Endodermal cell (in vitro differentiated cells): ENCODE results near the gene DNAAF1. TPM values are rescaled to one million over a fixed set of nuclear protein-coding genes. Genes with fewer than 3 reads are reported as not detected.

Experiments
- DNase-seq: peaks from one replicate; pipeline ENCODE4 v3.0.0-alpha.2; 2017
- H3K27ac ChIP-seq: 2 replicates; pipeline ENCODE4 v1.5.1; 2013; ENCODE audit warnings: mild to moderate bottlenecking, low read depth, low read length, moderate library complexity
- H3K27me3 ChIP-seq: 2 replicates; pipeline ENCODE4 v1.6.1; 2013; ENCODE audit warnings: mild to moderate bottlenecking, low read length, moderate library complexity; ENCODE audit not compliant: insufficient read depth, control insufficient read depth, poor library complexity, severe bottlenecking
- H3K36me3 ChIP-seq: 2 replicates; pipeline ENCODE4 v1.7.0; 2013; ENCODE audit warnings: mild to moderate bottlenecking, low read length, moderate library complexity; ENCODE audit not compliant: control insufficient read depth, insufficient read depth
- H3K4me1 ChIP-seq: one replicate; pipeline ENCODE4 v1.7.0; 2013; ENCODE audit warnings: low read length; ENCODE audit not compliant: control insufficient read depth, insufficient read depth
- H3K4me3 ChIP-seq: 2 replicates; pipeline ENCODE4 v1.5.1; 2013; ENCODE audit warnings: mild to moderate bottlenecking, low read length, moderate library complexity
- H3K9ac ChIP-seq: 2 replicates; pipeline ENCODE4 v1.6.1; 2013; ENCODE audit warnings: mild to moderate bottlenecking, low read length, moderate library complexity; ENCODE audit not compliant: poor library complexity, severe bottlenecking; ENCODE audit errors: extremely low read depth
- H3K9me3 ChIP-seq: 2 replicates; pipeline ENCODE4 v1.6.1; 2013; ENCODE audit warnings: mild to moderate bottlenecking, low read length, moderate library complexity; ENCODE audit not compliant: control insufficient read depth
- H3K27ac Mint-ChIP-seq: 2 replicates; pipeline ENCODE4 v1.8.0; 2020; ENCODE audit warnings: mixed read lengths
- H3K27me3 Mint-ChIP-seq: 2 replicates; pipeline ENCODE4 v1.8.0; 2021; ENCODE audit warnings: mild to moderate bottlenecking, mixed read lengths; ENCODE audit not compliant: insufficient read depth
- H3K36me3 Mint-ChIP-seq: 2 replicates; pipeline ENCODE4 v1.8.0; 2020; ENCODE audit warnings: low read depth, mixed read lengths
- H3K4me1 Mint-ChIP-seq: 2 replicates; pipeline ENCODE4 v1.8.0; 2020; ENCODE audit warnings: mixed read lengths
- H3K4me3 Mint-ChIP-seq: 2 replicates; pipeline ENCODE4 v1.8.0; 2020; ENCODE audit warnings: mild to moderate bottlenecking, moderate library complexity, mixed read lengths
- H3K9me3 Mint-ChIP-seq: 2 replicates; pipeline ENCODE4 v1.8.0; 2020; ENCODE audit warnings: mild to moderate bottlenecking, mixed read lengths
- CTCF ChIP-seq: fragments of 200-600 bp; sonication (generic); conservative IDR thresholded peaks from 2 replicates; pipeline ENCODE4 v1.5.0; 2021; ENCODE audit warnings: antibody characterized with exemption, mild to moderate bottlenecking
- WGBS, 2 experiments: methylation state at CpG; one replicate each; pipeline versions ENCODE4 v1.1.5 to v1.1.7; 2013; ENCODE audit warnings: missing lambda C conversion rate in 2 of 2, mixed read lengths in 1 of 2; ENCODE audit not compliant: insufficient coverage in 1 of 2, insufficient read length in 1 of 2; 5-methylcytosine and 5-hydroxymethylcytosine counted together
- total RNA-seq, 2 donors: library from RNA; stranded (reverse); fragmentation: NEBNext Ultra II Directional in 1 of 2; extraction: Animal tissue kit (Norgen Biotek cat#: 25700) in 1 of 2; gene quantifications; 2 replicates in 1 of 2; 3 replicates in 1 of 2; pipeline ENCODE4 v1.2.1, GENCODE V29; 2021

Gene DNAAF1
- total RNA-seq, 2 donors from 2014 or later = 0.59 to 0.66 TPM

DNA sequence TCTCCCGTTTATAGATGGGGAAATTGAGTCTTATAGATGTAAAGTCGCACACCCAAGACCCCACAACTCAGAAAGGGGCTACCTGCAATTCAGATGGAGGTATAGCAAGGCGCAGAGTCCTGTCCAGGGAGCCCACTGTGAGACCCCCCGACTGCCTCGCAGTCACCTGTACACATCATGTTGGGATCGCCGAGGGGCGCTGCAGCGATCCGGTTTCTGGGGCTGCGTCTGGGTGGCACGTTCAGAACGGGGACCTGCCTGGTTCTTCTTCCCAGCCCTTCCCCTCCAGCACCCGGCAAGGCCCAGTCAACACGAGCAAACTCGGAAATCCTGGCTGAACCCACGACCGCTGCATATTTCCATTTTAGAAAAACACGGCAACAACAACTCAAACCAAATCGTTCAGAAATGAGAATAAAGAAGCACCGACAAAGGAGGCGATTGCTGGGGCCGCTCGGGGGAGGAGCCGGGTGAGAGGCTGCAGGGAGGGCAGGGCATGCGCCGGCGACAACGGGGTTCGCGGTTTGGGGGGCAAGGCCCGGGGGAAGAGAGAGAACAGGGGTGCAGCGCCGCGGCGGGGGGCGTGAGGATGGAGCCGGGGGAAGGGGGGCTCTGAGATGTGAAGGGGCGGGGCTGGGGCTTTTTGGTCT lies 774 bp upstream of the DNAAF1 start:
- H3K9me3 Mint-ChIP-seq = peaks cover 2% of the 10 kb centered on the region
- Histone ChIP-seq H3K36me3 (peaks cover 3% of the 10 kb centered on the region), H3K4me1 (no peaks in the 10 kb centered on the region), H3K27ac (peak overlapping the region; percentile 76), H3K9ac (peak overlapping the region; percentile 68), H3K9me3 (peaks cover 12% of the 10 kb centered on the region), H3K4me3 (peak overlapping the region; percentile 96), H3K27me3 (peaks cover 20% of the 10 kb centered on the region)
- H3K27ac Mint-ChIP-seq = peak overlapping the region; percentile 92
- peaks cover 8% of the 10 kb centered on the region for H3K4me1 Mint-ChIP-seq
- TF ChIP-seq CTCF = peak; percentile 12
- peaks cover 18% of the 10 kb centered on the region for H3K27me3 Mint-ChIP-seq
- peaks cover 11% of the 10 kb centered on the region for H3K36me3 Mint-ChIP-seq
- 0 to 1% methylated on average over 8 to 38 of the region's 39 CpGs for WGBS, 2 experiments
- peak overlapping the region; percentile 97 for H3K4me3 Mint-ChIP-seq
- peak; percentile 76 for DNase-seq

- no peak overlapping the region for H3K4me3 ChIP-seq
- Mint-ChIP-seq H3K4me1 (no peaks in the 10 kb centered on the region), H3K36me3 (no peaks in the 10 kb centered on the region), H3K27me3 (peaks cover 14% of the 10 kb centered on the region), H3K4me3 (no peak overlapping the region), H3K27ac (no peak overlapping the region), H3K9me3 (no peaks in the 10 kb centered on the region)
- no peak for TF ChIP-seq CTCF
- no peaks in the 10 kb centered on the region for H3K9me3 ChIP-seq
- peaks cover 15% of the 10 kb centered on the region for H3K27me3 ChIP-seq
- H3K4me1 ChIP-seq = no peaks in the 10 kb centered on the region
- H3K36me3 ChIP-seq = no peaks in the 10 kb centered on the region
- WGBS, 2 experiments = 85 to 96% methylated on average over 3 of the region's 3 CpGs
- DNase-seq = no peak
- no peak overlapping the region for H3K27ac ChIP-seq
- no peak overlapping the region for H3K9ac ChIP-seq
Observed at GRCh38 chr16:84150926-84151325, 5.8 kb downstream of the DNAAF1 start.

DNA sequence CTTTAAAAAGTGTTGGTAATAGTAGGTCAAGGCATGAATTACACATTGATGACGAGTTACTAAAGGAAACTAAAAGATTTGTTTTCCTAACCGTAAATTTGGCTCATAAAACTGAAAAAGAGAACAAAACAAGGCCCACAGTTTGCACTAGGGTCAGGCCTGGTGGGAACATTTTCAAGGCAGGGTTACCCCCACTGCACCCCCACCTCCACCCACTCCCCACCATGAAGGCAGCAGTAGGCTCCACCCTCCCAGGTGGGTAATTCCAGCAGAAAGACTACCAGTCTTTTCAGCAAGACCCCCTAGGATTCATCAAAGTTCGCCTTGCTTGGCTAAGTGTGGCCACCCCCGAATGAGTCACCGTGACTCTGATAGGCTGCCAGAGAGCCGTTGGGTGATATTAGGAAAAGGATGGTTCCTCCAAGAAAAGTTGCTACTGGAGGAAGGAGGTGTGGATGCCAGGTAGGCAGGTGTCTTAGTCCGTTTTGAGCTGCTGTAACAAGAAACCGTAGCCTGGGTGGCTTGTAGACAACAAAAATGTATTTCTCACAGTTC lies 8.6 kb downstream of the DNAAF1 start:
- H3K4me3 ChIP-seq = no peak overlapping the region
- Mint-ChIP-seq H3K9me3 (no peaks in the 10 kb centered on the region), H3K36me3 (no peaks in the 10 kb centered on the region), H3K4me1 (no peaks in the 10 kb centered on the region), H3K4me3 (no peak overlapping the region), H3K27me3 (no peaks in the 10 kb centered on the region), H3K27ac (no peak overlapping the region)
- H3K9ac ChIP-seq = no peak overlapping the region
- no peaks in the 10 kb centered on the region for H3K36me3 ChIP-seq
- 77 to 80% methylated on average over 8 of the region's 8 CpGs for WGBS, 2 experiments
- no peak for DNase-seq
- H3K9me3 ChIP-seq = no peaks in the 10 kb centered on the region
- no peaks in the 10 kb centered on the region for H3K27me3 ChIP-seq
- no peak overlapping the region for H3K27ac ChIP-seq
- no peaks in the 10 kb centered on the region for H3K4me1 ChIP-seq
- no peak for TF ChIP-seq CTCF
